ENCODE results near the gene ULK4.

The ULK4 gene

GRCh38 chr3:41258239-41258800 lies 703.6 kb downstream of the ULK4 start:
- no peaks in the 10 kb centered on the region for H3K27me3 Mint-ChIP-seq (ENCODE audit: low read depth)
- H3K4me1 Mint-ChIP-seq (ENCODE audit: low read depth): no peaks in the 10 kb centered on the region
- no peaks in the 10 kb centered on the region for H3K9me3 Mint-ChIP-seq
- H3K36me3 Mint-ChIP-seq (ENCODE audit: low read depth): no peaks in the 10 kb centered on the region
- no peak overlapping the region for H3K27ac Mint-ChIP-seq
- H3K4me3 Mint-ChIP-seq: no peak overlapping the region
- DNase-seq (ENCODE audit: low spot score): no peak

- Mint-ChIP-seq H3K9me3 (no peaks in the 10 kb centered on the region), H3K4me3 (no peak overlapping the region), H3K4me1 (ENCODE audit: low read depth) (no peaks in the 10 kb centered on the region), H3K27me3 (ENCODE audit: low read depth) (no peaks in the 10 kb centered on the region), H3K36me3 (ENCODE audit: low read depth) (no peaks in the 10 kb centered on the region), H3K27ac (no peak overlapping the region)
- DNase-seq (ENCODE audit: low spot score): no peak
These were observed 710.3 kb downstream of the ULK4 start for GRCh38 chr3:41251593-41251992.

- no peaks in the 10 kb centered on the region for H3K4me1 Mint-ChIP-seq (ENCODE audit: low read depth)
- no peak overlapping the region for H3K4me3 Mint-ChIP-seq
- no peak for DNase-seq (ENCODE audit: low spot score)
- H3K9me3 Mint-ChIP-seq: no peaks in the 10 kb centered on the region
- no peaks in the 10 kb centered on the region for H3K27me3 Mint-ChIP-seq (ENCODE audit: low read depth)
- H3K36me3 Mint-ChIP-seq (ENCODE audit: low read depth): no peaks in the 10 kb centered on the region
- no peak overlapping the region for H3K27ac Mint-ChIP-seq
These were observed 711.1 kb downstream of the ULK4 start for GRCh38 chr3:41250825-41251224.

DNA sequence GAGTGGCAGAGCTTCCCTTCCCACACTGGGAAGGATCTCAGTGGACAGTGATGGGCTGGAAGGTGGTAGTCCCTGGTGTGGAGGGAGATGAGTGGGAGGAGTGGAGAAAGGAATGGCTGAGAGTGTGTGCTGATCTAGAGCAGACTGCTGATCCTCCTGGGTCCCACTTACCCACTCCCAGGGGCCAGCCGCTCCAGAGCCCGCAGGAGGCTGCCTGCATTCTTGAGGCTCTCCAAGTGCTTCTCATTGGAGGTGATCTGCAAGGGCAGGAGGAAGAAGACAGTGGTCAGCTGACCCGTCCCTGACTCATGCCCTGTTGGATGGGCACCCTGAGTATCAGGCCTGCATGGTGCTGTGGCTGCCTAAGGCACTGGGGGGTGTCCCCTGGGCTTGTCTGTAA lies 712.6 kb downstream of the ULK4 start:
- no peak overlapping the region for H3K4me3 Mint-ChIP-seq
- H3K36me3 Mint-ChIP-seq (ENCODE audit: low read depth): no peaks in the 10 kb centered on the region
- H3K27me3 Mint-ChIP-seq (ENCODE audit: low read depth): no peaks in the 10 kb centered on the region
- no peak for DNase-seq (ENCODE audit: low spot score)
- H3K4me1 Mint-ChIP-seq (ENCODE audit: low read depth): no peaks in the 10 kb centered on the region
- H3K27ac Mint-ChIP-seq: no peak overlapping the region
- H3K9me3 Mint-ChIP-seq: no peaks in the 10 kb centered on the region

GRCh38 chr3:41248525-41248924 lies 713.4 kb downstream of the ULK4 start:
- Mint-ChIP-seq H3K4me3 (no peak overlapping the region), H3K27ac (no peak overlapping the region), H3K9me3 (no peaks in the 10 kb centered on the region), H3K36me3 (ENCODE audit: low read depth) (no peaks in the 10 kb centered on the region), H3K4me1 (ENCODE audit: low read depth) (no peaks in the 10 kb centered on the region), H3K27me3 (ENCODE audit: low read depth) (no peaks in the 10 kb centered on the region)
- DNase-seq (ENCODE audit: low spot score): no peak

GRCh38 chr3:41247055-41248004 lies 714.6 kb downstream of the ULK4 start:
- H3K4me1 Mint-ChIP-seq (ENCODE audit: low read depth): no peaks in the 10 kb centered on the region
- H3K4me3 Mint-ChIP-seq: no peak overlapping the region
- peaks cover 2% of the 10 kb centered on the region for H3K36me3 Mint-ChIP-seq (ENCODE audit: low read depth)
- H3K27ac Mint-ChIP-seq: no peak overlapping the region
- H3K9me3 Mint-ChIP-seq: no peaks in the 10 kb centered on the region
- no peaks in the 10 kb centered on the region for H3K27me3 Mint-ChIP-seq (ENCODE audit: low read depth)
- DNase-seq (ENCODE audit: low spot score): no peak

GRCh38 chr3:41244620-41245336 lies 717.1 kb downstream of the ULK4 start:
- Mint-ChIP-seq H3K27ac (no peak overlapping the region), H3K9me3 (no peaks in the 10 kb centered on the region), H3K4me3 (no peak overlapping the region), H3K36me3 (ENCODE audit: low read depth) (peaks cover 12% of the 10 kb centered on the region), H3K27me3 (ENCODE audit: low read depth) (no peaks in the 10 kb centered on the region), H3K4me1 (ENCODE audit: low read depth) (no peaks in the 10 kb centered on the region)
- DNase-seq (ENCODE audit: low spot score): no peak

DNA sequence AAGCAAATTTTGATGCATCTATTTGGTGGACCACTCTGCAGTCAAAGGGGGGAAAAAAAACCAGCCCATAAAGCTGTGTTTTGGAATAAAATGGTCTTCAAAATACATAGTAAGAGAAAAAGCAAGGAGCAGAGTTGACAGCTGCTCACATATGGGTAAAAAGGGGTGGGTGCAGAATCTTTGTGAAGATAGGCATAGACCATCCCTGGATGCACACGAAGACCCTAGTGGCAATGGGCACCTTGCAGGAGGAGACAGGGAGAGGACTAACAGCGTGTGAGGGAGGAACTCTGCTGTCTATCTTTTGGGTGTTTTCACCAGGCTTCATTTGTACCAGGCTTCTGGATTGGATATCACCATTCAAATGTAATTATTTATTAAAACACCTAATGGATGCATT lies 718.7 kb downstream of the ULK4 start:
- no peaks in the 10 kb centered on the region for H3K27me3 Mint-ChIP-seq (ENCODE audit: low read depth)
- no peak overlapping the region for H3K4me3 Mint-ChIP-seq
- H3K9me3 Mint-ChIP-seq: no peaks in the 10 kb centered on the region
- no peak overlapping the region for H3K27ac Mint-ChIP-seq
- H3K4me1 Mint-ChIP-seq (ENCODE audit: low read depth): no peaks in the 10 kb centered on the region
- DNase-seq (ENCODE audit: low spot score): no peak
- H3K36me3 Mint-ChIP-seq (ENCODE audit: low read depth): peaks cover 28% of the 10 kb centered on the region

DNA sequence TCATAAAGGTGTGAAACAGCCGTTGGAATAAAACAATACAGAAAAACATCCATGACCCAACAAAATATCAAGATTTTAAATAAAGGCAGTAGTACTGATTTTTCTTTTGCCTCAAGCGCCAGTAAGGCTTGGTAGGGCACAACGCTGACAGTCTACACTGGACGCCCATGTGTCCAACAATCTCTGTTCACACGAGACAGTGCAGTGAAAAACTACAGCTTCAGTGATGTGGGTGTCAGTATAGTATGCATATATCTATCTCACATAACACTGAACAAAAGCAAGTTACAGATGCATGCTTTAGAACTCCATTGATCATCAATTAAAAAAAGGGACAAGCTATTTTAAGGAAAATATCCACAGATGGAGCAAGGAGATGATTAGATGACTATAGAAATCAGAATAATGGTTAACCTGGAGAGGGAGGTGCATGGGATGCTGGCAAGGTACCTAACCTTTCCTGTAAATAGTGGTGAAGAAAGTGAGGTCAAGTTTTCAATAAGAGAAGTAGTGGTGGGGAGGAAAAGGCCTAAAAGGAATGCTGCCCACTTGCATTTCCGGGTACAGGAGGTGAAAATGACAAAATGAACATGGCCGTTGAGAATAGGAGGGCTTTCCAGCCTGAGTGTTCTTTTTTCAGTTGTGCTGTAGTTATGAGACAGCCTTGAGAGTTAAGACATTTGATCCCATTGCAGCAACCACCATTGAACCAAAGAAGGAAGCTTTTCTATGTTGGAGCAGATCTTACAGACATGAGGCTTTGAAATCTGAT lies 719.9 kb downstream of the ULK4 start:
- Mint-ChIP-seq H3K36me3 (ENCODE audit: low read depth) (peaks cover 35% of the 10 kb centered on the region), H3K4me3 (no peak overlapping the region), H3K27ac (no peak overlapping the region)

GRCh38 chr3:41241161-41241560 lies 720.7 kb downstream of the ULK4 start:
- Mint-ChIP-seq H3K9me3 (no peaks in the 10 kb centered on the region), H3K27ac (no peak overlapping the region), H3K4me1 (ENCODE audit: low read depth) (no peaks in the 10 kb centered on the region), H3K4me3 (no peak overlapping the region), H3K36me3 (ENCODE audit: low read depth) (peaks cover 39% of the 10 kb centered on the region), H3K27me3 (ENCODE audit: low read depth) (no peaks in the 10 kb centered on the region)
- DNase-seq (ENCODE audit: low spot score): no peak

More for the DNA sequence above, 719.9 kb downstream of the ULK4 start:
- no peaks in the 10 kb centered on the region for H3K9me3 Mint-ChIP-seq
- no peaks in the 10 kb centered on the region for H3K27me3 Mint-ChIP-seq (ENCODE audit: low read depth)
- no peaks in the 10 kb centered on the region for H3K4me1 Mint-ChIP-seq (ENCODE audit: low read depth)
- no peak for DNase-seq (ENCODE audit: low spot score)

GRCh38 chr3:41239587-41239986 lies 722.3 kb downstream of the ULK4 start:
- no peak for DNase-seq (ENCODE audit: low spot score)
- H3K27me3 Mint-ChIP-seq (ENCODE audit: low read depth): no peaks in the 10 kb centered on the region
- H3K4me1 Mint-ChIP-seq (ENCODE audit: low read depth): no peaks in the 10 kb centered on the region
- H3K4me3 Mint-ChIP-seq: no peak overlapping the region
- no peaks in the 10 kb centered on the region for H3K9me3 Mint-ChIP-seq
- no peak overlapping the region for H3K27ac Mint-ChIP-seq
- H3K36me3 Mint-ChIP-seq (ENCODE audit: low read depth): peaks cover 52% of the 10 kb centered on the region

DNA sequence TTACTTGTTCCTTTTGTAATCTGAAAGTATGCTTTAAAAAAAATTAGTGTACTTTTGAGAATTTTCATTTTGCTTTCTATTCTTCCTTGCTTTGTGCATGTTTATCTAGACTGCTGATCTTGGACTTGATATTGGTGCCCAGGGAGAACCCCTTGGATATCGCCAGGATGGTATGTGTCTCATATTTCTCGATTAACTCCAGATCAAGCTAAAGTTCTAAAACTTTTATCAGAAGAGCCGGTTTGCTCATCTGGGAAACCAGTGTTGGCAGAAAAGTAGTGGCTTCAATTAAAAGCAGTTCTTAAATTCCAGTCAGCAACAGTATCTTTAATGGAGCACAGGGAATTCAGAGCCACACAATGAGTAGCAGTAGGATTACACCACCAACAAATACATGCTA lies 724.0 kb downstream of the ULK4 start:
- H3K4me1 Mint-ChIP-seq (ENCODE audit: low read depth): no peaks in the 10 kb centered on the region
- no peak for DNase-seq (ENCODE audit: low spot score)
- no peaks in the 10 kb centered on the region for H3K9me3 Mint-ChIP-seq
- H3K4me3 Mint-ChIP-seq: no peak overlapping the region
- no peak overlapping the region for H3K27ac Mint-ChIP-seq
- H3K36me3 Mint-ChIP-seq (ENCODE audit: low read depth): peaks cover 68% of the 10 kb centered on the region
- H3K27me3 Mint-ChIP-seq (ENCODE audit: low read depth): no peaks in the 10 kb centered on the region

- H3K36me3 Mint-ChIP-seq (ENCODE audit: low read depth): peaks cover 72% of the 10 kb centered on the region
- DNase-seq (ENCODE audit: low spot score): no peak
- H3K9me3 Mint-ChIP-seq: no peaks in the 10 kb centered on the region
- no peaks in the 10 kb centered on the region for H3K4me1 Mint-ChIP-seq (ENCODE audit: low read depth)
- H3K27ac Mint-ChIP-seq: no peak overlapping the region
- no peaks in the 10 kb centered on the region for H3K27me3 Mint-ChIP-seq (ENCODE audit: low read depth)
- no peak overlapping the region for H3K4me3 Mint-ChIP-seq
These were observed 725.7 kb downstream of the ULK4 start for GRCh38 chr3:41236228-41236627.

Data from T-helper 2 cell treated with Interferon-gamma antibody and Interleukin-4, amounts not matched to agents 5 μg/mL and 100 μg/mL, for 36 hours (primary cell).